ENCODE measurements around the gene LRRC63.
"Not testable (repeated sequence)": the region's sequence is repeated elsewhere in the genome, so short reads cannot be mapped to it uniquely, and the experiment has no call there.

Gene LRRC63

GRCh38 chr13:46181840-46182490 lies 29.8 kb upstream of the LRRC63 start, which contains the start of gene LCP1:
Gene LCP1, minus strand, starts transcription at chr13:46182177. Its CDS starts 22,515 bp downstream, at chr13:46159662.
- DNase-seq (ENCODE audit: low read depth) = no peak

- no peak for DNase-seq (ENCODE audit: low read depth)
Observed at GRCh38 chr13:46182491-46182877, 29.2 kb upstream of the LRRC63 start.

- DNase-seq (ENCODE audit: low read depth) = no peak
Observed at GRCh38 chr13:46183018-46183946, 28.4 kb upstream of the LRRC63 start.

GRCh38 chr13:46184277-46184699 lies 27.4 kb upstream of the LRRC63 start:
- DNase-seq (ENCODE audit: low read depth) = no peak

GRCh38 chr13:46185634-46186033 lies 26.1 kb upstream of the LRRC63 start:
- DNase-seq (ENCODE audit: low read depth) = no peak

- no peak for DNase-seq (ENCODE audit: low read depth)
Observed at GRCh38 chr13:46192412-46192811, 19.3 kb upstream of the LRRC63 start.

GRCh38 chr13:46195016-46195415 lies 16.7 kb upstream of the LRRC63 start:
- no peak for DNase-seq (ENCODE audit: low read depth)

- no peak for DNase-seq (ENCODE audit: low read depth)
Observed at GRCh38 chr13:46197299-46198048, 14.3 kb upstream of the LRRC63 start.

- DNase-seq (ENCODE audit: low read depth) = no peak
Observed at GRCh38 chr13:46198696-46199193, 13.0 kb upstream of the LRRC63 start.

- no peak for DNase-seq (ENCODE audit: low read depth)
Observed at GRCh38 chr13:46202188-46202795, 9.4 kb upstream of the LRRC63 start.

- no peak for DNase-seq (ENCODE audit: low read depth)
Observed at GRCh38 chr13:46202966-46203365, 8.8 kb upstream of the LRRC63 start.

- DNase-seq (ENCODE audit: low read depth) = no peak
Observed at GRCh38 chr13:46206143-46206542, 5.6 kb upstream of the LRRC63 start.

GRCh38 chr13:46207828-46208227 lies 3.9 kb upstream of the LRRC63 start:
- no peak for DNase-seq (ENCODE audit: low read depth)

- no peak for DNase-seq (ENCODE audit: low read depth)
Observed at GRCh38 chr13:46210362-46211083, 1.2 kb upstream of the LRRC63 start.

GRCh38 chr13:46211116-46211482 lies 629 bp upstream of the LRRC63 start:
- DNase-seq (ENCODE audit: low read depth) = no peak

- DNase-seq (ENCODE audit: low read depth) = no peak
Observed at GRCh38 chr13:46213242-46213641, 1.5 kb downstream of the LRRC63 start.

- not testable (repeated sequence) for DNase-seq (ENCODE audit: low read depth)
Observed at GRCh38 chr13:46214741-46215140, 3.0 kb downstream of the LRRC63 start.

GRCh38 chr13:46220234-46220633 lies 8.5 kb downstream of the LRRC63 start:
- DNase-seq (ENCODE audit: low read depth) = not testable (repeated sequence)

- no peak for DNase-seq (ENCODE audit: low read depth)
Observed at GRCh38 chr13:46229251-46229650, 17.5 kb downstream of the LRRC63 start.

GRCh38 chr13:46232281-46232680 lies 20.6 kb downstream of the LRRC63 start:
- no peak for DNase-seq (ENCODE audit: low read depth)

- no peak for DNase-seq (ENCODE audit: low read depth)
Observed at GRCh38 chr13:46235286-46235685, 23.6 kb downstream of the LRRC63 start.

All from HS-27A (cell line).